GM19395 (cell line): ENCODE measurements around the gene NTMT1.
"Not testable (repeated sequence)": the region's sequence is repeated elsewhere in the genome, so short reads cannot be mapped to it uniquely, and the experiment has no call there.

ENCODE experiments used
- ATAC-seq: cut with Tn5 transposase; IDR thresholded peaks from one replicate; pipeline ENCODE4 v1.9.1; 2021; ENCODE audit warnings: mild to moderate bottlenecking, moderate library complexity; ENCODE audit not compliant: unreplicated experiment

NTMT1 gene, protein sequence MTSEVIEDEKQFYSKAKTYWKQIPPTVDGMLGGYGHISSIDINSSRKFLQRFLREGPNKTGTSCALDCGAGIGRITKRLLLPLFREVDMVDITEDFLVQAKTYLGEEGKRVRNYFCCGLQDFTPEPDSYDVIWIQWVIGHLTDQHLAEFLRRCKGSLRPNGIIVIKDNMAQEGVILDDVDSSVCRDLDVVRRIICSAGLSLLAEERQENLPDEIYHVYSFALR

DNA sequence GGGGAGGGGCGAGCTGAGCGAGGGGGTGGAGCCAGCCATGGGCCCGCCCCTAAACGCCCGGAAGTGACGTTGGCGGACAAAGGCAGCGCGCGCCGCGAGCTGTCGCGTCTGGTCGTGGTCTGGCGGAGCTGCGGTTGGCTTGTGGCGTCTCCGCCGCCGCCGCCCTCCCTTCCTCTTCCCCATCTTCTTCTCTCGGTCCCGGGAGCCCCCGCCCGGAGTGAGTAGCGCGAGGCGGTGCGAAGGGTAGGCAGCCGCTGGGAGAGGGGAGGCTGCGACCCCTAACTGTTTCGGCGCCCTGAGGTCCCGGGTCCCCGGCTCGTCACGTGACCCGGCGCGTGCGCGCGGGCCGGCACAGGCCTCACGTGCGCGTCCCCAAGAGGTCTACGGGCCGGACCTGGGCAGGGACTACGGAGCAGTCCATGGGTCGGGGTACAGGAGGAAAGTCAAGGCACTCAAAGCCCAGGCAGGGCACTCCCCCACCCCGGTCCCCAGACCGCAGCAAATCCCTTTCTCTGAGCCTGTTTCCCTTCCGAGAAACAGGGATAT lies at the start of gene NTMT1:
TSS of gene NTMT1 (plus strand) at position 85 of the 546 bp plus-strand sequence. CDS start 6,541 bp downstream, outside the sequence.
- ATAC-seq, result peak; percentile 77

GRCh38 chr9:129576546-129577543 lies 49.1 kb upstream of the NTMT1 start:
- ATAC-seq, result no peak

- no peak for ATAC-seq
Measured at GRCh38 chr9:129579294-129579693, 46.7 kb upstream of the NTMT1 start.

DNA sequence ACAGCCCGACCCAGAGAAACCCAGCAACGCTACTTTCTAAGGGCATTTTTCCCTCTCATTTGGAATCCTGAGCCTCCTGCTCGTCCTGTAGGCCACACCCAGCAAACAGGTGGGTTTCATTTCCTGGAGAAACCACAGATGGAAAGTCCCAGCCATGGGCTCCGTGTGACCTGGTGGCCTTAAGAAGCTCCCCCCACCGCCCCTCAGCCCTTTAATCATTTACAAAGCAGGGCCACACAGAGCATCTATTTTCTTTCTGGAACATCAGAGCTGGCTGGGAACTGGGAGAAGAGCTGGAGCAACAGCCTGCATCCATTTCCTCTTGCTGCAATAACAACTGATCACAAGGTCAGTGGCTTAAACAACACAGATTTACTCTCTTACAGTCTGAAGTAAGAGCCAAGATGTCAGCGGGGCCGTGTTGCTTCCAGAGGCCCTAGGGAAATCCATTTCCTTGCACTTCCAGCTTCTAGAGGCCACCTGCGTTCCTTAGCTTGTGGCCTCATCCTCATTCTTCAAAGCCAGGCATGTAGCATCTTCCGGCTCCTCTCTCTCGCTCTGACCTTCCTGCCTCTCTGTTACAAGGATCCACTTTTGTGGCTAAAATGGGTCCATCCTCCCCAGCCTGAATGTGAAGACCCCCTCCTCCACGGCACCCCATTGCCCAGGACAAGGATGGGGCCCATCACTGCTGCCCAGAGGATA lies 45.6 kb upstream of the NTMT1 start:
- ATAC-seq, result no peak

DNA sequence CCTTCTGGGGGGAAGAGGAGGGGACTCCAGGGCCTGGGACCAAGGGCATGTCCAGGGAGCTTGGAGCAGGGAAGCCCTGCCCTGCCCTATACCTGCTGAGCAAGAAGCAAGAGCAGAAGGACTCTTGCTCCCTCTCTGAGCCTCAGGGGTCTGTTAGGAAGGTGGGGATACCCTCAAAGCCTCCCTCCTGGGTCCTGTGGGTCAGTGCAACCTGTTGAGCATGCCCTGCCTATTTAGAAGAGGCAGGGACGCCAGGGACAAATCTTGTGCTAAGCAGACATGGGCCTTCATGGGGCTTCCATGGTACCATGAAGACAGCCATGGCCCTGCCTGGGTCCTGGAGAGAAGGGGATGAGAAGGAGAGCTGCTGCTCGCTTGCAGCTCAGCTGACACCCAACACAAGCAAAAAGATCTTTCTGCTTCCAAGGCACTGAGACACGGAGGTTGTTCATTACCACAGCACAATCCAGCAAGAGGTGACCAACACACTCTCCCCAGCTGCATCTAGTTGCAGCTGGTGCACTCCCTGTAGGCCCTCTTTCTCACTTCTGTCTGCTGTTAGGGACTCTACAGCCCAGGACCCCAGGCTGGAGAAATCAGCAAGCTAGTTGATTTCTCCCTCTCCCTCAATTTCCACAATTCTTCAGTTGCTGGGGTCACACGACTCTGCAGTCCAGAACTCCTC lies 44.3 kb upstream of the NTMT1 start:
- no peak for ATAC-seq

GRCh38 chr9:129582855-129583254 lies 43.1 kb upstream of the NTMT1 start:
- no peak for ATAC-seq

GRCh38 chr9:129583308-129584038 lies 42.5 kb upstream of the NTMT1 start:
- no peak for ATAC-seq

DNA sequence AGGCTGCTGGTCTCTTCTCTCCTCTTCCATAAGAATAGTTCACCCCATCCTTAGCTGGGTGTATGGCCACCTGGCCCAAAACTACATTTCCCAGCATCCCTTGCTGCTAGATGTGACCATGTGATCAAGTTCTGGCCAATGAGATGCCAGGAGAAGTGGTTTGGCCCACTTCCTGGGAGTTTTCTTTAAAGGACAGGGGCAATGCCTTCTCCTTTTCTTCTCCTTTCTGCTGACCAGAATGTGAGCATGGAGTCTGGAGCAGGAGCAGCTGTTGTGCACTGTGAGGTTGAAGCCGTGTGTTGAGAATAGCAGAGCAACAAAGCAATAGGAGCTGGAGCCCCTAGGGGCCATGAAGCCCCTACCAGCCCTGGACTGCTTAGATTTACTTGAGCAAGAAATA lies 41.8 kb upstream of the NTMT1 start:
- no peak for ATAC-seq

GRCh38 chr9:129585352-129585751 lies 40.6 kb upstream of the NTMT1 start:
- no peak for ATAC-seq

DNA sequence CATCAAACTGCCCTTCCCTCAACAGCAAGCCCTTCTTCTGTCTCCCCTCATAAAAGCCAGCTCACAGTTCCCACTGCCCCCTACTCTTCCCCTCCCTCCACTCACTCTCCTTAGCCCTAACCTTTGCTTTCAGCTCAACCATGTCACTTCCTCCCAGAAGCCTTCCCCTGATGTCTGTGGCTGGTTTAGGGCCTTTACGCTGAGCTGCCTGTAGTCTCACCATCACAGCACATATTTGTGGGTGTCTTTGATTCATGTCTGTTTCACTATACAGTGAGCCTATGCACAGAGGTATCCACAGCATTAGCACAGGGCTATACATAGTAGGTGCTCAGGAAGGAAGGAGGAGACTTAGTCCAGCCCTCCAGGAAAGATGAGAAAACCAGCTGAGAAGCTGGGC lies 39.7 kb upstream of the NTMT1 start:
- ATAC-seq, result no peak

GRCh38 chr9:129586685-129587084 lies 39.3 kb upstream of the NTMT1 start:
- no peak for ATAC-seq

GRCh38 chr9:129587487-129588262 lies 38.3 kb upstream of the NTMT1 start:
- ATAC-seq, result no peak

- no peak for ATAC-seq
Measured at GRCh38 chr9:129590466-129590865, 35.5 kb upstream of the NTMT1 start.

DNA sequence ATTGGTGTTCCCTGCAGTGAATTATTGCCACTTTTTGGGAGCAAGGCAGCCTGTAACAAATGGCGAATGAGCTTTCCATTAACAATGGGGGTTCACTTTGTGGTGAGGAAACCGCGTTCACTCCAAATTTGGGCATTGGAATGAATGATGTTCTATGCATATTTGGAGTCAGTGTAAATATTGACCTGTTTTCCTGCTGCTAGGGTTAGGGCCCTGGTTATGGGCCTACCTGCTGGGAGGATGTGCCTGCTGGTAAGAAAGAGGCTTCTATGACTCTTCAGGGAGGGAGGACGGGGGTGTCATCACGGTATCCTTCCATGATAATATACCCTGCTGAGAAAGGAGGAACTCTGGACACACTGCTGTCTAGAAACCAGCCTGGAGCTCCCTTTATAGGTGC lies 34.0 kb upstream of the NTMT1 start:
- no peak for ATAC-seq

- ATAC-seq, result not testable (repeated sequence)
Measured at GRCh38 chr9:129592790-129593189, 33.2 kb upstream of the NTMT1 start.

- no peak for ATAC-seq
Measured at GRCh38 chr9:129594632-129595031, 31.3 kb upstream of the NTMT1 start.

GRCh38 chr9:129595311-129595741 lies 30.6 kb upstream of the NTMT1 start:
- no peak for ATAC-seq

DNA sequence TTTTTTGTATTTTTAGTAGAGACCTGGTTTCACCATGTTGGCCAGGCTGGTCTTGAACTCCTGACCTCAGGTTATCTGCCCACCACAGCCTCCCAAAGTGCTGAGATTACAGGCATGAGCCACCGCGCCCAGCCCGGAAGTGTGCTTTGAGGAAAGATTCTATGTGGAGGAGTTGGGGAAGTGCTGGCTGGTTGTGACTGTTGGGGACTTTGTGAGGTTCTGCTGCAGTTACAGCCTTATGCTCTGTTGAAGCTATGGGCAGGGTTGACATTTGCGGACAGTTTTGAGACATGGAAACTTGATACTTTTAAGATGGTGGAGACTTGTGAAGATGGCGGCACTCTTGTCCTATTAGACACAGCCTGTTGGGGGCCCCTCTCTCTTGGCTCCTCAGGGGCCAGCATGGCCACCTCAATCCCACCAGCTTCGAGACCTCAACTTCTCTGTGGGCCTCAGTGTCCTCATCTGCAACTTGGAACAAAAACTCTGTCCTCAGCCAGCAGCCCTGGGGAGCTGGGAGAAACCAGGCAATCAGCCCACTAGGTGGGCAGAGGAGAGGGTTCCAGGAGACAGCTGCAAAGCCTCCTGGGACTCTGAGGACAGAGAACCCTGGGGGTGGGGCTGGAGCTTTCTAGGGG lies 29.9 kb upstream of the NTMT1 start:
- ATAC-seq, result no peak
